HG03432 (cell line): ENCODE measurements around the gene FBP1.
"Not testable (repeated sequence)": the region's sequence is repeated elsewhere in the genome, so short reads cannot be mapped to it uniquely, and the experiment has no call there.

Experiments used
- ATAC-seq: cut with Tn5 transposase; IDR thresholded peaks from one replicate; pipeline ENCODE4 v1.9.1; 2021; ENCODE audit warnings: mild to moderate bottlenecking, moderate library complexity; ENCODE audit not compliant: unreplicated experiment

Gene FBP1

GRCh38 chr9:94623253-94623652 lies 16.1 kb downstream of the FBP1 start:
- no peak for ATAC-seq

DNA sequence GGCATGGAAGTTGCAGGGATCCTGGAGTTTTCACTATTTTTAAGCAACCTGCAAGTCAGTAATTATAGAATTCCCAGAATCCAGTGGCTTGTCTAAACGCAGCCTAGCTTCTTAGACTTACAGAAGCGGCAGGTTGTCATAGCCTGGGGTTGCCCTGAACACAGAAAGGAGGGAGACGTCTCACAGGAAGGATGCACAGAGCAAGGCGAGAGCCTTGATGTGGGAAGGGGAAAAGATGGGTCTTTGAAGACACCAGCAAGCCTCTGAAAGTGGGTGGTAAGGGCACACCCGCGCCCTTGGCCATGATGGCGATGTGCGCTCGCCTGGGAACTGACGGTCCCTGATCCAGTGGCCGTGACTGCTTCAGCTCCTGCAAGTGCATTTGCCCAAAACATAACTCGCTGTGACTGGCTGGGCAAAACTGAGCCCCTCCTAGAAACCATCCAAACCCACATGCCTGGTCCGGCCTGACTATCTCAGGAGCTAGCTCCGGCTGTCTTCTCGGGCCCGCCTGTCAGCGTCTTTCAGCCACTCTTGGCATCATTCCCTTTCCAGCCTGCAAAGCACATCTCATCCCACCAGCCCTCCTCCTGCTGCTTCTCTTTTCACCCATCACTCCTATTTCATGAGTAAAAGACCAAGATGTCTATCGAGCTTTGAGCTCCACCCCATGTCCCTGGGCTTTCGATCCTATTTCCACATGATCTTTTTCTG lies 17.1 kb downstream of the FBP1 start:
- ATAC-seq: no peak

DNA sequence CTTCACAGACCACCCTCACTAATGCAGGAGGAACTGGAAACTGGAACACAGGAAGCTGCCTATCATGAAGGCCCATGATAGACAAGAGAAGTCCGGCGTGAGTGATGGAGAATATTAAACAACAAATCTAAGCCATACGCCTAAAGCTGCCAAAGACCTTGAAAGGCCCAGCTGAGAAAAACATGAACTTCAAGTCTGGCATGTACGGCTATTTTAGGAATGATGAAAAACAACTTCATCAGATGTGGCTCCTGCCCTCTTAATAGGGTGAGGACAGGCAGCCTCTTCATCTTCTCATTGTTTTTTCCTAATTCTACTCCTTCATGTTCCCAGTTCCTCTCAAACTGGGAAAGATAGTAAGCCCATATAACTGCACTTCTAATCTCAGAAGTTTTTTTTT lies 20.3 kb downstream of the FBP1 start:
- no peak for ATAC-seq

DNA sequence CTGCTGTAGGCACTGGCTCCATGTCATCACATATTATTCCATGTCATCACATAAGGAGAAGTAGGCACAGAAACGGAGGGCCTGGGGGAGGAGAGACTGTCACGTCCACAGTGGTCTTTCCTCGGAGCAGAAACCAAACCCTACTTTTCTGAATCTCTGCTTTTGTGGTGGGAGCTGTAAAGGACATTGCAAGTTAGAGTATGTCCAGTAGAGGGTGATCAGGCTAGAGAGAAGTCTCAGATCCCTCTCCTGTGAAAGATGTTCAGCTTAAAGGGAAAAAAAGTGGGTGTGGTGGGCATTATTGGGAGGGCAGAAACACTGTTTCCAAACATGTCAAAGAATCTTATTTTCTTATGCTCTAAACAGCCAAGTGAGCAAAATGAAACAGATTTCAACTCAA lies 26.3 kb downstream of the FBP1 start:
- no peak for ATAC-seq

- ATAC-seq: no peak
Observed at GRCh38 chr9:94612071-94612470, 27.2 kb downstream of the FBP1 start.

- ATAC-seq: no peak
Observed at GRCh38 chr9:94611638-94612068, 27.7 kb downstream of the FBP1 start.

GRCh38 chr9:94610181-94610606 lies 29.1 kb downstream of the FBP1 start:
- no peak for ATAC-seq

DNA sequence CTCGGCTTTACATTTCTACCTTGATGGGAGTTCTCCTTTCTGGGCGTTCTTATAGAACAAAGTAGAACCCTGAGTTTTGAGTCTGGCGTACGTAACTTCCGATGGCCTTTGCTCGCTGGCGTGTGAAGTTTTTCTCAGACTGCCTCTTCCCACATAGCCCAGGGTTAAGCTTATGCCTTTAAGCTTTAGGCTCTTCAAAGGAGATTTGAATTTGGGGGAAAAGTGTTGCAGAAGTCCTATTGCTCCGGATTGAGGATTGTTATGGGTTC lies 32.0 kb downstream of the FBP1 start:
- no peak for ATAC-seq

- no peak for ATAC-seq
Observed at GRCh38 chr9:94606646-94607422, 32.5 kb downstream of the FBP1 start.

DNA sequence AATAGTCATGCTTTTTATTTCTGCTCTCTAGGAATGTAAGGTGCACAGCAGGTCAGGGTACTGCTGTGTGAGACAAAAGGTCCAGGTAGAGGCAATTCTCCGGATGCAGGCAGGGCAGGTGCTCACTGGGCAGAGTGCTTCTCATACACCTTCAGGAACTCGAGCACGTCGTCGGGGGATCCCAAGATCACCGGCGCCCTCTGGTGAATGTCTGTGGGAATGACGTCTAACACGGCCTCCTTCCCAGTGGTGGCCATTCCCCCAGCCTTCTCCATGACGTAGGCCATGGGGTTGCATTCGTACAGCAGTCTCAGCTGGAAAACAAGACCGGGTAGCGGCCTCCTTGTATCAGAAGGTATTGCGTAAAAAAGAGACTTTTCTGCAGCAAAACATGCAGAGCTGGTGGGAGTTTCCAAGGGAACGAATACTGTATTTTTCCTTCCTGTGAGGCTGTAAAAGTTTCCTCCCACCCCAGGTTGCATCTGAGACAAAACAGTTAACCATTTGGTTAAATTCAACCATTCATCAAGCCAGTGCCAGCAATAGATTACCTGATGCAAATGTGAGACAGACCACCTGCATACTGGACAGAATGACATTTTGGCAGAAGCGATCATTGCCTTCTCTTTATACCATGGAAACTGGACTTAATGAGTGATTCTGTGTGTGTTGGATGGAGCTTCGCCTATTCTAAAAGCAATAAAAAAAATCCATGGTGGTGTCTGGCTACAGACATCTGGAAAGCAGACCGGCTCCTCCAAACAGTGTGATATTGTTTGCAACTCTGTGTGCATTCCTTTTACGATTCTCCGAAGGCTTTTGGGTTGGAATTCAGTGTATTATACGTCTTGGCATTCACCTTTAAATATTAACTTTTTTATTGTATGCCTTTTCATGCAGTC lies 35.8 kb downstream of the FBP1 start:
- ATAC-seq: no peak

GRCh38 chr9:94602666-94603065 lies 36.7 kb downstream of the FBP1 start:
- ATAC-seq: no peak

- ATAC-seq: no peak
Observed at GRCh38 chr9:94600715-94601114, 38.6 kb downstream of the FBP1 start.

GRCh38 chr9:94600258-94600657 lies 39.1 kb downstream of the FBP1 start:
- ATAC-seq: no peak

DNA sequence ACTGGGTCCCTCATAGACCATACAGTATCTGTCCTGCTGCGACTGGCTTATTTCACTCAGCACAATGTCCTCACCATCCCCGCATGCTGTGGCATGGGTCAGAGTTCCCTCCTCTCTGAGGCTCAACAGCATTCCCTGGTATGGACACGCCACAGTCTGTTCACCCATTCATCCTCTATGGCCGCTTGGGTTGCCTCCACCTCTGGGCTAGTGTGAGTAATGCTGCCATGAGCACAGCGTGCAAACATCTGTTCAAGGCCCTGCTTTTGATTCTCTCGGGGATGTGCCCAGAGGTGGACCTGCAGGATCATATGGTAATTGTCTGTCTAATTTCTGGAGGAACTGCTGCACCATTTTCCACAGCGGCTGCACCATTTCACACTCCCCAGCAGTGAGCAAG lies 40.2 kb downstream of the FBP1 start:
- ATAC-seq: no peak

GRCh38 chr9:94593459-94594345 lies 45.6 kb downstream of the FBP1 start, which contains the start of gene FBP2:
Gene FBP2, minus strand, starts transcription at chr9:94593824. Its CDS starts 98 bp downstream, at chr9:94593726.
- ATAC-seq: no peak

DNA sequence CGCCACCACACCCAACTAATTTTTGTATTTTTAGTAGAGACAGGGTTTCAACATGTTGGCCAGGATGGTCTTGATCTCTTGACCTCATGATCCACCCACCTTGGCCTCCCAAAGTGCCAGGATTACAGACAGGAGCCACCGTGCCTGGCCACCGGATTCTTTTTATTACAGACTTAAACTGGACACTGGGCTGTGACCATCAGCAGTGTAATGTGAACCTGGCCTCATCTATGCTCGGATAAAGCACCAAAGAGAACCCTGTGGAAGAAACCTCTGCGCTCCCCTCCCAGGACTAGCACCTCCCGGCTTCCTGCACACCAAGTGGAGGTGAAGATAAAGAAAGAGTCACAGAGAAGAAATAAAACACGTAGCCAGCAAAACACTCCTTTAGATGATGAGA lies 46.6 kb downstream of the FBP1 start:
- ATAC-seq: not testable (repeated sequence)

DNA sequence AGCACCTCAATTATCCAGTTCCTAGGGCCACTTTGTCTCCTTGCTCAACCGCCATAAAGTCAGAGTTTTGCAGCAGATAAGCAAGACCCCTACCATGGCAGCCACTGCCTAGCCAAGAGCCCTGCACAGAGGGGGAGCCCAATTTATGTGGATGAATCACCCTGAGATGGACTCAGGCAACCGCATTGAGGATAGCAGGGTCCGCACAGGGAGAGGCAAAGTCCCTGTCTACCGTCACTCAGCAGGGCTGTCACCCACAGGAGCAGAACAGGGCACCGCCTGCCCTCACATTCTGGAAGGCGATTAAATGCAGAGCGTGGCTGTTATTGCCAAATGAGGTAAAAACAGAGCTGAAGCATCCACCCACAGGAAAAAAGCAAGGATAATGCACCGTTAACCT lies 47.4 kb downstream of the FBP1 start:
- no peak for ATAC-seq

DNA sequence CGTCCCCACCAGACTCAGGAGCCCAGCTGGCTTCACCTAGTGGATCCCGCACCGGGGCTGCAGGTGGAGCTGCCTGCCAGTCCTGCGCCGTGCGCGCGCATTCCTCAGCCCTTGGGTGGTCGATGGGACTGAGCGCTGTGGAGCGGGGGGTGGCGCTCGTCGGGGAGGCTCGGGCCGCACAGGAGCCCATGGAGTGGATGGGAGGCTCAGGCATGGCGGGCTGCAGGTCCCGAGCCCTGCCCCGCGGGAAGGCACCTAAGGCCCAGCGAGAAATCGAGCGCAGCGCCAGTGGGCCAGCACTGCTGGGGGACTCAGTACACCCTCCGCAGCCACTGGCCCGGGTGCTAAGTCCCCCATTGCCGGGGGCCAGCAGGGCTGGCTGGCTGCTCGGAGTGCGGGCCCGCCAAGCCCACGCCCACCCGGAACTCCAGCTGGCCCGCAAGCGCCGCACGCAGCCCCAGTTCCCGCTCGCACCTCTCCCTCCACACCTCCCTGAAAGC lies 48.2 kb downstream of the FBP1 start:
- not testable (repeated sequence) for ATAC-seq

- no peak for ATAC-seq
Observed at GRCh38 chr9:94588681-94589080, 50.6 kb downstream of the FBP1 start.

DNA sequence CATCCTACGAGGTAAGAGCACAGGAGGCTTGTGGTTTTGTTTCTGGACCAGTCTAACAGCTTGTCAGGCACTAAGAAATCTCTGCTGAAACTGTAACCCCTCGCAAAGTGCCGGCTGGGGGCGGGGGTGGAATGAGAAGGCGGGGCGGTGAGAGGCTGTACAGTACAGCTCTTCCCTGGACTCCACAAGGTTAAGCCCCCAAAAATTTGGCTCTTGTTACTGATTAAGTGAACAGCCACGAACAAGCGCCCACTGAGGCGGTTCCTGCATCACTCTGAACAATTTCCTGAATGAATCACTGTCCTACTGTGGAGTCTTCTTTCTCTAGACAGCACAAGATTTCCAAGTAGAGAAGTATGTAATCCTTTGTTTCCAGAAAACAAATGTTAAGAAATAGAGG lies 52.5 kb downstream of the FBP1 start:
- no peak for ATAC-seq
